HepG2 (cell line): ENCODE measurements around the gene PTH2. TPM values are rescaled to one million over a fixed set of nuclear protein-coding genes. Genes with fewer than 3 reads are reported as not detected.

ENCODE experiments used
- ADNP ChIP-seq: sonication (generic); formaldehyde crosslinking; IDR thresholded peaks from 2 replicates; pipeline ENCODE4 v1.4.0; 2020; ENCODE audit warnings: missing genetic modification reagents
- PRMT3 ChIP-seq: sonication (generic); formaldehyde crosslinking; IDR thresholded peaks from 2 replicates; pipeline ENCODE4 v1.8.1; 2022; ENCODE audit warnings: low read depth, mild to moderate bottlenecking, moderate library complexity, missing genetic modification reagents, borderline replicate concordance
- SP2 ChIP-seq: sonication (generic); formaldehyde crosslinking; IDR thresholded peaks from 2 replicates; pipeline ENCODE4 v1.5.1; 2020; ENCODE audit warnings: mild to moderate bottlenecking, missing genetic modification reagents
- TBX2 ChIP-seq: sonication (generic); formaldehyde crosslinking; IDR thresholded peaks from 2 replicates; pipeline ENCODE4 v1.5.0; 2020; ENCODE audit warnings: missing genetic modification reagents, mild to moderate bottlenecking, borderline replicate concordance
- TCF7 ChIP-seq: sonication (generic); IDR thresholded peaks from 2 replicates; pipeline ENCODE4 v1.6.1; 2016; ENCODE audit warnings: antibody characterized with exemption, low read depth
- ZBTB43 ChIP-seq: sonication (generic); formaldehyde crosslinking; conservative IDR thresholded peaks from 2 replicates; pipeline ENCODE4 v1.4.0; 2020; ENCODE audit warnings: missing genetic modification reagents
- ZFP90 ChIP-seq: sonication (generic); formaldehyde crosslinking; IDR thresholded peaks from 2 replicates; pipeline ENCODE4 v1.8.0; 2022; ENCODE audit warnings: missing genetic modification reagents, mild to moderate bottlenecking, inconsistent platforms, borderline replicate concordance
- ZNF101 ChIP-seq: sonication (generic); formaldehyde crosslinking; IDR thresholded peaks from 2 replicates; pipeline ENCODE4 v1.4.0; 2020; ENCODE audit warnings: mild to moderate bottlenecking, low read depth, missing genetic modification reagents, borderline replicate concordance
- ZNF121 ChIP-seq: sonication (generic); formaldehyde crosslinking; IDR thresholded peaks from 2 replicates; pipeline ENCODE4 v1.5.0; 2020; ENCODE audit warnings: mild to moderate bottlenecking, missing genetic modification reagents
- ZNF33B ChIP-seq: sonication (generic); formaldehyde crosslinking; IDR thresholded peaks from 2 replicates; pipeline ENCODE4 v1.5.1; 2020; ENCODE audit warnings: mild to moderate bottlenecking, missing genetic modification reagents
- ZNF691 ChIP-seq: sonication (generic); formaldehyde crosslinking; IDR thresholded peaks from 2 replicates; pipeline ENCODE4 v1.4.0; 2020; ENCODE audit warnings: missing genetic modification reagents, low read depth, mild to moderate bottlenecking, borderline replicate concordance
- ZNF713 ChIP-seq: sonication (generic); formaldehyde crosslinking; IDR thresholded peaks from 2 replicates; pipeline ENCODE4 v1.4.0; 2020; ENCODE audit warnings: mild to moderate bottlenecking, missing genetic modification reagents
- ZNF746 ChIP-seq: sonication (generic); formaldehyde crosslinking; IDR thresholded peaks from 2 replicates; pipeline ENCODE4 v1.8.0; 2022; ENCODE audit warnings: mild to moderate bottlenecking, missing genetic modification reagents
- ZNF766 ChIP-seq: sonication (generic); formaldehyde crosslinking; IDR thresholded peaks from 2 replicates; pipeline ENCODE4 v1.5.0; 2020; ENCODE audit warnings: missing genetic modification reagents, borderline replicate concordance
- ZSCAN9 ChIP-seq: IDR thresholded peaks from 2 replicates; pipeline ENCODE4 v1.6.1; 2016; ENCODE audit warnings: borderline replicate concordance
- polyA plus RNA-seq, 8 experiments: library from polyadenylated mRNA; depleted of rRNA in 3 of 8; stranded (reverse) in 7 of 8; unstranded in 1 of 8; fragments of >200 nt; fragmentation: Illumina TruSeq in 4 of 8; extraction: Trizol in 4 of 8; gene quantifications; 2 replicates each; pipeline versions ENCODE4 v1.2.1 to v1.2.3, GENCODE V29; 2011 to 2016; ENCODE audit warnings: low read depth in 4 of 8, missing spikeins in 1 of 8, mixed read lengths in 1 of 8; ENCODE audit not compliant: insufficient read depth in 1 of 8
- total RNA-seq, 5 experiments: library from RNA; depleted of rRNA; stranded (reverse); fragments of >200 nt; fragmentation: Illumina TruSeq; extraction: Trizol; gene quantifications; 2 replicates each; pipeline ENCODE4 v1.2.3, GENCODE V29; 2016; ENCODE audit warnings: low read depth in 1 of 5
- TF ChIP-seq, protein P1 (sequence below): sonication (generic); formaldehyde crosslinking; IDR thresholded peaks from 2 replicates; pipeline ENCODE4 v1.5.0; 2020; ENCODE audit warnings: missing genetic modification reagents
- TF ChIP-seq, protein P2 (sequence below): sonication (generic); formaldehyde crosslinking; IDR thresholded peaks from one replicate; pipeline ENCODE4 v1.5.1; 2020; ENCODE audit warnings: mild to moderate bottlenecking, missing genetic modification reagents; ENCODE audit errors: not compliant biosample characterization

PTH2 gene
- total and polyA plus RNA-seq, 2 of the 13 experiments (the other 11 are each of a cell fraction or from before 2014, with no cell fraction given): not detected

DNA sequence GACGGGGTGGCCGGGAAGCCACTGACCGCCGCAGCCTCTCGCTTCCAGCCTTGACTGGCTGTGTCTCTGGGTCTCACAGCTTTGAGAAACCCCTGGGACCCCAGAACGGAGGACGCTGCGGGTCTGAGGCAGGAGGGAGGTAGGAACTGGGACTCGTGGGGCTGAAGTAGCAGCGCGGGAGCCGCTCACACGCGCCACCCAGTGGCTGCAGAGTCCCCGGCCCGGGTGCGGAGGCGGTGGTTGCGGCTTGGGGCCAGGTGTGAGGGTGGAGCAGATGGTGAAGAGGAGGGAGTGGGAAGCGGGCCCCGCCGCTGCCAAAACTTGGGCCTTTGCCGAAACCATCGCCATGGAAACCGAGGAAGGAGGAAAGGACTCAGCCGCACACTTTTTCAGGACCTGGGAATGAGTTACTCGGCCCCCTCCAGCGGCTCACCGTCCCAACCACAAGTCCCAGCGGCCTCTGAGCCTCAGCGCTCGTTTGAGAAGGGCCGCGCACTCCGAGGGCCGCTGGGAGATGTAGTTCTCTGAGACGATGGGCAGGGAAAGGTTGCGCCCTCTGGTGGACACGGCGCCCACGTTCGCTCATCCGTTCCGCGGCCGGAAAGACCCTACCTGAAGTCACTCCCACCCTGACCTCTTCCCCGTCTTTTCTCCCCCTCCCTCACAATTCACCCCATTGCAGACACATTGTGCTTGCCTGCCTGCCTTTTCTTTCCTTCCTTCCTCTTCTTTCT, 20.3 kb upstream of the PTH2 start (continued):
- TF ChIP-seq ZNF101 (CRISPR knock-in tag): no peak
- TF ChIP-seq, protein P1, sequence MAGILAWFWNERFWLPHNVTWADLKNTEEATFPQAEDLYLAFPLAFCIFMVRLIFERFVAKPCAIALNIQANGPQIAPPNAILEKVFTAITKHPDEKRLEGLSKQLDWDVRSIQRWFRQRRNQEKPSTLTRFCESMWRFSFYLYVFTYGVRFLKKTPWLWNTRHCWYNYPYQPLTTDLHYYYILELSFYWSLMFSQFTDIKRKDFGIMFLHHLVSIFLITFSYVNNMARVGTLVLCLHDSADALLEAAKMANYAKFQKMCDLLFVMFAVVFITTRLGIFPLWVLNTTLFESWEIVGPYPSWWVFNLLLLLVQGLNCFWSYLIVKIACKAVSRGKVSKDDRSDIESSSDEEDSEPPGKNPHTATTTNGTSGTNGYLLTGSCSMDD (CRISPR knock-in tag): no peak
- 0 out of 2 replicates have a peak, but pooled peaks have one; percentile 27 for TF ChIP-seq ZFP90 (CRISPR knock-in tag)
- peak; percentile 48; the same call in 1 of the 2 replicates for TF ChIP-seq ZNF713 (CRISPR knock-in tag)
- peak; percentile 80; the same call in 1 of the 2 replicates for TF ChIP-seq ZNF691 (CRISPR knock-in tag)
- TF ChIP-seq ZNF33B (CRISPR knock-in tag): no peak
- no peak for TF ChIP-seq ZSCAN9 (CRISPR knock-in tag)
- no peak for TF ChIP-seq SP2 (CRISPR knock-in tag)
- TF ChIP-seq PRMT3 (CRISPR knock-in tag): no peak
- TF ChIP-seq ADNP (CRISPR knock-in tag): no peak
- TF ChIP-seq ZBTB43 (CRISPR knock-in tag): no peak
- TF ChIP-seq, protein P2, sequence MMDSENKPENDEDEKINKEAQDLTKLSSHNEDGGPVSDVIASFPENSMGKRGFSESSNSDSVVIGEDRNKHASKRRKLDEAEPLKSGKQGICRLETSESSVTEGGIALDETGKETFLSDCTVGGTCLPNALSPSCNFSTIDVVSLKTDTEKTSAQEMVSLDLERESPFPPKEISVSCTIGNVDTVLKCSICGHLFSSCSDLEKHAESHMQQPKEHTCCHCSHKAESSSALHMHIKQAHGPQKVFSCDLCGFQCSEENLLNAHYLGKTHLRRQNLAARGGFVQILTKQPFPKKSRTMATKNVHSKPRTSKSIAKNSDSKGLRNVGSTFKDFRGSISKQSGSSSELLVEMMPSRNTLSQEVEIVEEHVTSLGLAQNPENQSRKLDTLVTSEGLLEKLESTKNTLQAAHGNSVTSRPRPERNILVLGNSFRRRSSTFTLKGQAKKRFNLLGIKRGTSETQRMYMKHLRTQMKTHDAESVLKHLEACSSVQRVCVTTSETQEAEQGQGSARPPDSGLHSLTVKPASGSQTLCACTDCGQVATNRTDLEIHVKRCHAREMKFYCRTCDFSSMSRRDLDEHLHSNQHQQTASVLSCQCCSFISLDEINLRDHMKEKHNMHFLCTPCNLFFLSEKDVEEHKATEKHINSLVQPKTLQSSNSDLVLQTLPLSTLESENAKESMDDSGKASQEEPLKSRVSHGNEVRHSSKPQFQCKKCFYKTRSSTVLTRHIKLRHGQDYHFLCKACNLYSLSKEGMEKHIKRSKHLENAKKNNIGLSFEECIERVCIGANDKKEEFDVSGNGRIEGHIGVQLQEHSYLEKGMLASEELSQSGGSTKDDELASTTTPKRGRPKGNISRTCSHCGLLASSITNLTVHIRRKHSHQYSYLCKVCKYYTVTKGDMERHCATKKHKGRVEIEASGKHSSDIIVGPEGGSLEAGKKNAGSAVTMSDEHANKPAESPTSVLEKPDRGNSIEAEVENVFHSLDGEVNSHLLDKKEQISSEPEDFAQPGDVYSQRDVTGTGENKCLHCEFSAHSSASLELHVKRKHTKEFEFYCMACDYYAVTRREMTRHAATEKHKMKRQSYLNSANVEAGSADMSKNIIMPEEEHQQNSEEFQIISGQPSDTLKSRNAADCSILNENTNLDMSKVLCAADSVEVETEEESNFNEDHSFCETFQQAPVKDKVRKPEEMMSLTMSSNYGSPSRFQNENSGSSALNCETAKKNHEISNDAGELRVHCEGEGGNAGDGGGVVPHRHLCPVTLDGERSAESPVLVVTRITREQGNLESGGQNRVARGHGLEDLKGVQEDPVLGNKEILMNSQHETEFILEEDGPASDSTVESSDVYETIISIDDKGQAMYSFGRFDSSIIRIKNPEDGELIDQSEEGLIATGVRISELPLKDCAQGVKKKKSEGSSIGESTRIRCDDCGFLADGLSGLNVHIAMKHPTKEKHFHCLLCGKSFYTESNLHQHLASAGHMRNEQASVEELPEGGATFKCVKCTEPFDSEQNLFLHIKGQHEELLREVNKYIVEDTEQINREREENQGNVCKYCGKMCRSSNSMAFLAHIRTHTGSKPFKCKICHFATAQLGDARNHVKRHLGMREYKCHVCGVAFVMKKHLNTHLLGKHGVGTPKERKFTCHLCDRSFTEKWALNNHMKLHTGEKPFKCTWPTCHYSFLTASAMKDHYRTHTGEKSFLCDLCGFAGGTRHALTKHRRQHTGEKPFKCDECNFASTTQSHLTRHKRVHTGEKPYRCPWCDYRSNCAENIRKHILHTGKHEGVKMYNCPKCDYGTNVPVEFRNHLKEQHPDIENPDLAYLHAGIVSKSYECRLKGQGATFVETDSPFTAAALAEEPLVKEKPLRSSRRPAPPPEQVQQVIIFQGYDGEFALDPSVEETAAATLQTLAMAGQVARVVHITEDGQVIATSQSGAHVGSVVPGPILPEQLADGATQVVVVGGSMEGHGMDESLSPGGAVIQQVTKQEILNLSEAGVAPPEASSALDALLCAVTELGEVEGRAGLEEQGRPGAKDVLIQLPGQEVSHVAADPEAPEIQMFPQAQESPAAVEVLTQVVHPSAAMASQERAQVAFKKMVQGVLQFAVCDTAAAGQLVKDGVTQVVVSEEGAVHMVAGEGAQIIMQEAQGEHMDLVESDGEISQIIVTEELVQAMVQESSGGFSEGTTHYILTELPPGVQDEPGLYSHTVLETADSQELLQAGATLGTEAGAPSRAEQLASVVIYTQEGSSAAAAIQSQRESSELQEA (CRISPR knock-in tag): peak; percentile 50
- no peak for TF ChIP-seq ZNF121 (CRISPR knock-in tag)
- no peak for TF ChIP-seq ZNF766 (CRISPR knock-in tag)
- no peak for TF ChIP-seq TCF7
- TF ChIP-seq TBX2: no peak; the same call in 1 of the 2 replicates
- no peak for TF ChIP-seq ZNF746 (CRISPR knock-in tag)
